H1 (cell line): ENCODE measurements around the gene SRRM3. TPM values are rescaled to one million over a fixed set of nuclear protein-coding genes. Genes with fewer than 3 reads are reported as not detected.
"Not testable (repeated sequence)": the region's sequence is repeated elsewhere in the genome, so short reads cannot be mapped to it uniquely, and the experiment has no call there.

Source experiments
- CTCF ChIA-PET: fragments of 300-600 bp; sonication (Branson Sonifier 250); formaldehyde crosslinking; loops from one replicate; lab custom pipeline; 2021; ENCODE audit not compliant: partially characterized antibody; lab: Charles Lee
- POLR2A ChIA-PET: fragments of 300-600 bp; sonication (Branson Sonifier 250); formaldehyde crosslinking; loops from one replicate; lab custom pipeline; 2021; ENCODE audit warnings: inconsistent platforms; ENCODE audit not compliant: partially characterized antibody; lab: Charles Lee
- DNase-seq, 2 experiments: peaks; one replicate each; pipeline versions ENCODE4 v3.0.0 to v3.0.0-alpha.2; 2010 to 2022; ENCODE audit warnings: low spot score in 2 of 2, low read depth in 1 of 2, mixed read lengths in 1 of 2
- FAIRE-seq: peaks from 2 replicates; lab custom pipeline; 2011; peaks lifted over from hg19 to GRCh38; lab: Jason Lieb, UNC
- H2AFZ ChIP-seq: 2 replicates; pipeline ENCODE4 v1.8.1; 2012; ENCODE audit warnings: low read length, inconsistent platforms
- H2AK5ac ChIP-seq: 2 replicates; pipeline ENCODE4 v1.6.1; 2013; ENCODE audit warnings: low read depth, low read length
- H2BK120ac ChIP-seq: replicated peaks from 2 replicates; pipeline ENCODE3; 2013; ENCODE audit warnings: low read depth, low read length, inconsistent platforms
- H2BK12ac ChIP-seq: 2 replicates; pipeline ENCODE4 v1.6.1; 2013; ENCODE audit warnings: low read depth, low read length
- H2BK15ac ChIP-seq: 2 replicates; pipeline ENCODE4 v1.6.1; 2013; ENCODE audit warnings: low read length
- H2BK20ac ChIP-seq: 2 replicates; pipeline ENCODE4 v1.6.1; 2013; ENCODE audit warnings: low read length
- H2BK5ac ChIP-seq: 2 replicates; pipeline ENCODE4 v1.6.1; 2013; ENCODE audit warnings: low read depth, low read length
- H3K14ac ChIP-seq: 2 replicates; pipeline ENCODE4 v1.6.1; 2013; ENCODE audit warnings: inconsistent platforms; ENCODE audit not compliant: insufficient read length
- H3K18ac ChIP-seq: 2 replicates; pipeline ENCODE4 v1.6.1; 2013; ENCODE audit warnings: low read length; ENCODE audit errors: extremely low read depth
- H3K23ac ChIP-seq: 2 replicates; pipeline ENCODE4 v1.6.1; 2013; ENCODE audit warnings: inconsistent platforms; ENCODE audit not compliant: insufficient read length
- H3K23me2 ChIP-seq: 2 replicates; pipeline ENCODE4 v1.6.1; 2013; ENCODE audit warnings: low read depth, low read length
- H3K27ac ChIP-seq: 2 replicates; pipeline ENCODE4 v1.6.1; 2011; ENCODE audit warnings: low read depth, low read length, inconsistent platforms
- H3K27me3 ChIP-seq, 4 experiments: replicated peaks in 1 of 4; 1 replicate in 1 of 4; 2 replicates in 3 of 4; pipeline versions ENCODE4 v1.6.1 to v1.8.1; 2011 to 2013; ENCODE audit warnings: low read length in 3 of 4, mild to moderate bottlenecking in 3 of 4, inconsistent platforms in 2 of 4, mixed read lengths in 2 of 4, moderate library complexity in 1 of 4; ENCODE audit not compliant: control insufficient read depth in 3 of 4, insufficient read depth in 3 of 4; ENCODE audit errors: extremely low read depth in 1 of 4
- H3K36me3 ChIP-seq, 4 experiments: 2 replicates each; pipeline versions ENCODE4 v1.6.1 to v1.8.1; 2011 to 2013; ENCODE audit warnings: mild to moderate bottlenecking in 4 of 4, low read length in 3 of 4, moderate library complexity in 2 of 4, control low read depth in 1 of 4, inconsistent platforms in 1 of 4; ENCODE audit not compliant: insufficient read depth in 4 of 4, control insufficient read depth in 2 of 4
- H3K4ac ChIP-seq: replicated peaks from 2 replicates; pipeline ENCODE3; 2013; ENCODE audit warnings: low read length, low read depth, mixed read lengths, inconsistent platforms; ENCODE audit not compliant: insufficient read length
- H3K4me1 ChIP-seq, 4 experiments: replicated peaks in 1 of 4; 1 replicate in 1 of 4; 2 replicates in 3 of 4; pipeline versions ENCODE4 v1.6.1 to v1.8.1; 2011 to 2013; ENCODE audit warnings: low read length in 3 of 4, inconsistent platforms in 2 of 4, mixed read lengths in 1 of 4; ENCODE audit not compliant: insufficient read depth in 4 of 4, control insufficient read depth in 3 of 4
- H3K4me2 ChIP-seq, 2 experiments: 2 replicates each; pipeline versions ENCODE4 v1.6.1 to v1.8.1; 2011 to 2013; ENCODE audit warnings: low read depth in 2 of 2, low read length in 2 of 2, control low read depth in 1 of 2, inconsistent platforms in 1 of 2, mild to moderate bottlenecking in 1 of 2; ENCODE audit not compliant: insufficient read depth in 1 of 2
- H3K4me3 ChIP-seq, 4 experiments: fragments of 200-600, 300-600 bp in 1 of 4; sonication (generic), shearing (Covaris generic), sonication (Bioruptor Twin) in 1 of 4; 2 replicates each; pipeline versions ENCODE4 v1.5.1 to v1.8.1; 2011 to 2016; ENCODE audit warnings: low read length in 4 of 4, low read depth in 3 of 4, control low read depth in 2 of 4, inconsistent platforms in 2 of 4, mild to moderate bottlenecking in 2 of 4, mixed read lengths in 1 of 4, moderate library complexity in 1 of 4; ENCODE audit not compliant: insufficient read depth in 2 of 4; ENCODE audit errors: extremely low read depth in 1 of 4
- H3K56ac ChIP-seq: replicated peaks from 2 replicates; pipeline ENCODE3; 2013; ENCODE audit warnings: low read depth, mild to moderate bottlenecking, mixed read lengths, low read length, inconsistent platforms; ENCODE audit not compliant: insufficient read length
- H3K79me1 ChIP-seq: 2 replicates; pipeline ENCODE4 v1.6.1; 2013; ENCODE audit warnings: low read depth, low read length, control low read depth
- H3K79me2 ChIP-seq, 2 experiments: 2 replicates each; pipeline versions ENCODE4 v1.6.1 to v1.8.1; 2012 to 2013; ENCODE audit warnings: low read length in 2 of 2, mild to moderate bottlenecking in 2 of 2, inconsistent platforms in 1 of 2; ENCODE audit not compliant: insufficient read depth in 2 of 2, control insufficient read depth in 1 of 2
- H3K9ac ChIP-seq, 4 experiments: replicated peaks in 1 of 4; 1 replicate in 1 of 4; 2 replicates in 3 of 4; pipeline versions ENCODE4 v1.6.1 to v1.8.1; 2011 to 2013; ENCODE audit warnings: low read depth in 3 of 4, low read length in 3 of 4, control low read depth in 2 of 4, mild to moderate bottlenecking in 2 of 4, moderate library complexity in 2 of 4, inconsistent platforms in 1 of 4; ENCODE audit errors: extremely low read depth in 1 of 4
- H3K9me3 ChIP-seq, 2 experiments: 2 replicates each; pipeline versions ENCODE4 v1.6.1 to v1.8.1; 2012 to 2013; ENCODE audit warnings: mild to moderate bottlenecking in 2 of 2, moderate library complexity in 2 of 2, control low read depth in 1 of 2, inconsistent platforms in 1 of 2, low read depth in 1 of 2, low read length in 1 of 2, mixed read lengths in 1 of 2; ENCODE audit not compliant: insufficient read depth in 2 of 2
- H4K20me1 ChIP-seq, 2 experiments: replicated peaks in 1 of 2; 2 replicates each; pipeline versions ENCODE3 to v1.8.1; 2011 to 2013; ENCODE audit warnings: inconsistent platforms in 2 of 2, low read length in 2 of 2, mild to moderate bottlenecking in 1 of 2; ENCODE audit not compliant: insufficient read depth in 2 of 2, control insufficient read depth in 1 of 2
- H4K5ac ChIP-seq: 2 replicates; pipeline ENCODE4 v1.6.1; 2013; ENCODE audit warnings: low read length, low read depth, mixed read lengths, inconsistent platforms; ENCODE audit not compliant: insufficient read length
- H4K8ac ChIP-seq: 2 replicates; pipeline ENCODE4 v1.8.0; 2013; ENCODE audit warnings: mild to moderate bottlenecking, moderate library complexity, low read length, inconsistent platforms; ENCODE audit not compliant: insufficient read depth; ENCODE audit errors: extremely low read depth
- H4K91ac ChIP-seq: replicated peaks from 2 replicates; pipeline ENCODE3; 2013; ENCODE audit warnings: low read length, mixed read lengths, inconsistent platforms; ENCODE audit not compliant: insufficient read length
- ATF3 ChIP-seq: IDR thresholded peaks from 2 replicates; pipeline ENCODE4 v1.6.1; 2011; ENCODE audit warnings: low read depth, mild to moderate bottlenecking, low read length; ENCODE audit not compliant: insufficient read depth
- USF2 ChIP-seq: IDR thresholded peaks from 2 replicates; pipeline ENCODE4 v1.6.1; 2011; ENCODE audit warnings: low read length, improper control_type of control experiment
- WGBS, 2 experiments: shearing (Covaris generic) in 1 of 2; methylation state at CpG; one replicate each; pipeline versions ENCODE4 v1.1.6 to v1.1.7; 2013 to 2015; ENCODE audit warnings: low lambda C conversion rate in 2 of 2, mixed read lengths in 2 of 2, inconsistent platforms in 1 of 2, low coverage in 1 of 2, missing lambda C conversion rate in 1 of 2; ENCODE audit not compliant: insufficient replicate concordance in 2 of 2, insufficient coverage in 1 of 2, insufficient read length in 1 of 2; ENCODE audit errors: extremely low coverage in 1 of 2, missing lambda C conversion rate in 1 of 2; 5-methylcytosine and 5-hydroxymethylcytosine counted together
- polyA plus RNA-seq, 7 experiments: library from polyadenylated mRNA; depleted of rRNA in 3 of 7; stranded (reverse) in 5 of 7; unstranded in 2 of 7; fragments of >200 nt in 5 of 7; fragments of 200-250 nt in 2 of 7; gene quantifications; 1 replicate in 5 of 7; 2 replicates in 1 of 7; 4 replicates in 1 of 7; pipeline versions ENCODE4 v1.2.1 to v1.2.3, GENCODE V29; 2011 to 2013; ENCODE audit warnings: missing spikeins in 2 of 7, mixed read lengths in 2 of 7
- total RNA-seq: library from RNA; stranded (reverse); fragmentation: NEBNext Ultra II Directional; extraction: Animal tissue kit (Norgen Biotek cat#: 25700); gene quantifications from 2 replicates; pipeline ENCODE4 v1.2.1, GENCODE V29; 2021

The SRRM3 gene
- total and polyA plus RNA-seq, 2 of the 8 experiments (the other 6 are each of a cell fraction or from before 2014, with no cell fraction given) = 10.4 to 17.4 TPM

DNA sequence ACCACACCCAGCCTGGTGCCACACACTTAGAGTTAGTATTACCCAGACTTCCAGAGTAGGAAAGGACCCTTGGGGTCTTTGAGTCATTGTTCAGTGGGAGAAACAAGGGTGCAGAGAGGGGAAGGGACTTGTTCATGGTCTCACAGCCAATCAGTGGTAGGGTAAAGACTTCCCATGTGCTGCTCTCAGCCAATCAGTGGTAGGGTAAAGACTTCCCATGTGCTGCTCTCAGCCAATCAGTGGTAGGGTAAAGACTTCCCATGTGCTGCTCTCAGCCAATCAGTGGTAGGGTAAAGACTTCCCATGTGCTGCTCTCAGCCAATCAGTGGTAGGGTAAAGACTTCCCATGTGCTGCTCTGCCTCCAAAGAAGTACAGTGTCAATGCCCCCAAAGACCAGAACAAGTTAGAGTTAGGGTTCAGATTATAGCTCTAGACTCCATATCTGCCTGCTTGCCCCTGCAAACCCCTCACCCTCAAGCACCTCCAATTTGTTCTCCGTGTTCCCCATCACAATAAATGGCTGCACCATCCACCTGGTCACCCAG lies 25.3 kb downstream of the SRRM3 start:
- ChIA-PET POLR2A (interaction anchor here (2.8 to 6.4 kb wide), 2 partner anchors 7 to 14 kb away, joined by 8 to 41 read pairs; no protein-coding TSS in a partner anchor), CTCF (interaction anchor here (1.2 to 7.1 kb wide), 5 partner anchors 21 to 36 kb away, joined by 3 to 33 read pairs (median 5); partner anchors contain the start of gene SRRM3)
- H3K23me2 ChIP-seq, H3K27me3 ChIP-seq, FAIRE-seq, H2BK12ac ChIP-seq, H2AK5ac ChIP-seq, H2BK5ac ChIP-seq, H2BK15ac ChIP-seq, H4K20me1 ChIP-seq, H4K8ac ChIP-seq, H3K4me3 ChIP-seq, H3K79me2 ChIP-seq, H3K79me1 ChIP-seq, H2BK120ac ChIP-seq, H2AFZ ChIP-seq, H3K9ac ChIP-seq, H3K4ac ChIP-seq, H4K5ac ChIP-seq, H3K23ac ChIP-seq, H3K27ac ChIP-seq, H4K91ac ChIP-seq, H3K14ac ChIP-seq, H3K36me3 ChIP-seq, H3K18ac ChIP-seq, H2BK20ac ChIP-seq, DNase-seq, H3K9me3 ChIP-seq, H3K4me2 ChIP-seq: not testable (repeated sequence)
- peaks cover 6 to 28% (median 11%) of the 10 kb centered on the region in 4 experiments for H3K4me1 ChIP-seq
- H3K56ac ChIP-seq = peak overlapping the region; percentile 14
- TF ChIP-seq ATF3 (0 out of 2 replicates have a peak, but pooled peaks have one; percentile 39), USF2 (peak; percentile 80)
- WGBS, 2 experiments = 88% methylated on average over 1 of the region's 1 CpG; no CpG with 5 or more reads in 1 of the 2 experiments
